H1 (cell line): Measurements from ENCODE around the gene ITGB2. TPM values are rescaled to one million over a fixed set of nuclear protein-coding genes. Genes with fewer than 3 reads are reported as not detected.

Experiments
- CTCF ChIA-PET: fragments of 300-600 bp; sonication (Branson Sonifier 250); formaldehyde crosslinking; loops from one replicate; lab custom pipeline; 2021; ENCODE audit not compliant: partially characterized antibody; lab: Charles Lee
- POLR2A ChIA-PET: fragments of 300-600 bp; sonication (Branson Sonifier 250); formaldehyde crosslinking; loops from one replicate; lab custom pipeline; 2021; ENCODE audit warnings: inconsistent platforms; ENCODE audit not compliant: partially characterized antibody; lab: Charles Lee
- DNase-seq, 2 experiments: peaks; one replicate each; pipeline versions ENCODE4 v3.0.0 to v3.0.0-alpha.2; 2010 to 2022; ENCODE audit warnings: low spot score in 2 of 2, low read depth in 1 of 2, mixed read lengths in 1 of 2
- FAIRE-seq: peaks from 2 replicates; lab custom pipeline; 2011; peaks lifted over from hg19 to GRCh38; lab: Jason Lieb, UNC
- H2AFZ ChIP-seq: 2 replicates; pipeline ENCODE4 v1.8.1; 2012; ENCODE audit warnings: low read length, inconsistent platforms
- H2AK5ac ChIP-seq: 2 replicates; pipeline ENCODE4 v1.6.1; 2013; ENCODE audit warnings: low read depth, low read length
- H2BK120ac ChIP-seq: replicated peaks from 2 replicates; pipeline ENCODE3; 2013; ENCODE audit warnings: low read depth, low read length, inconsistent platforms
- H2BK12ac ChIP-seq: 2 replicates; pipeline ENCODE4 v1.6.1; 2013; ENCODE audit warnings: low read depth, low read length
- H2BK15ac ChIP-seq: 2 replicates; pipeline ENCODE4 v1.6.1; 2013; ENCODE audit warnings: low read length
- H2BK20ac ChIP-seq: 2 replicates; pipeline ENCODE4 v1.6.1; 2013; ENCODE audit warnings: low read length
- H2BK5ac ChIP-seq: 2 replicates; pipeline ENCODE4 v1.6.1; 2013; ENCODE audit warnings: low read depth, low read length
- H3K14ac ChIP-seq: 2 replicates; pipeline ENCODE4 v1.6.1; 2013; ENCODE audit warnings: inconsistent platforms; ENCODE audit not compliant: insufficient read length
- H3K18ac ChIP-seq: 2 replicates; pipeline ENCODE4 v1.6.1; 2013; ENCODE audit warnings: low read length; ENCODE audit errors: extremely low read depth
- H3K23ac ChIP-seq: 2 replicates; pipeline ENCODE4 v1.6.1; 2013; ENCODE audit warnings: inconsistent platforms; ENCODE audit not compliant: insufficient read length
- H3K23me2 ChIP-seq: 2 replicates; pipeline ENCODE4 v1.6.1; 2013; ENCODE audit warnings: low read depth, low read length
- H3K27ac ChIP-seq: 2 replicates; pipeline ENCODE4 v1.6.1; 2011; ENCODE audit warnings: low read depth, low read length, inconsistent platforms
- H3K27me3 ChIP-seq, 4 experiments: replicated peaks in 1 of 4; 1 replicate in 1 of 4; 2 replicates in 3 of 4; pipeline versions ENCODE4 v1.6.1 to v1.8.1; 2011 to 2013; ENCODE audit warnings: low read length in 3 of 4, mild to moderate bottlenecking in 3 of 4, inconsistent platforms in 2 of 4, mixed read lengths in 2 of 4, moderate library complexity in 1 of 4; ENCODE audit not compliant: control insufficient read depth in 3 of 4, insufficient read depth in 3 of 4; ENCODE audit errors: extremely low read depth in 1 of 4
- H3K36me3 ChIP-seq, 4 experiments: 2 replicates each; pipeline versions ENCODE4 v1.6.1 to v1.8.1; 2011 to 2013; ENCODE audit warnings: mild to moderate bottlenecking in 4 of 4, low read length in 3 of 4, moderate library complexity in 2 of 4, control low read depth in 1 of 4, inconsistent platforms in 1 of 4; ENCODE audit not compliant: insufficient read depth in 4 of 4, control insufficient read depth in 2 of 4
- H3K4ac ChIP-seq: replicated peaks from 2 replicates; pipeline ENCODE3; 2013; ENCODE audit warnings: low read length, low read depth, mixed read lengths, inconsistent platforms; ENCODE audit not compliant: insufficient read length
- H3K4me1 ChIP-seq, 4 experiments: replicated peaks in 1 of 4; 1 replicate in 1 of 4; 2 replicates in 3 of 4; pipeline versions ENCODE4 v1.6.1 to v1.8.1; 2011 to 2013; ENCODE audit warnings: low read length in 3 of 4, inconsistent platforms in 2 of 4, mixed read lengths in 1 of 4; ENCODE audit not compliant: insufficient read depth in 4 of 4, control insufficient read depth in 3 of 4
- H3K4me2 ChIP-seq, 2 experiments: 2 replicates each; pipeline versions ENCODE4 v1.6.1 to v1.8.1; 2011 to 2013; ENCODE audit warnings: low read depth in 2 of 2, low read length in 2 of 2, control low read depth in 1 of 2, inconsistent platforms in 1 of 2, mild to moderate bottlenecking in 1 of 2; ENCODE audit not compliant: insufficient read depth in 1 of 2
- H3K4me3 ChIP-seq, 4 experiments: fragments of 200-600, 300-600 bp in 1 of 4; sonication (generic), shearing (Covaris generic), sonication (Bioruptor Twin) in 1 of 4; 2 replicates each; pipeline versions ENCODE4 v1.5.1 to v1.8.1; 2011 to 2016; ENCODE audit warnings: low read length in 4 of 4, low read depth in 3 of 4, control low read depth in 2 of 4, inconsistent platforms in 2 of 4, mild to moderate bottlenecking in 2 of 4, mixed read lengths in 1 of 4, moderate library complexity in 1 of 4; ENCODE audit not compliant: insufficient read depth in 2 of 4; ENCODE audit errors: extremely low read depth in 1 of 4
- H3K56ac ChIP-seq: replicated peaks from 2 replicates; pipeline ENCODE3; 2013; ENCODE audit warnings: low read depth, mild to moderate bottlenecking, mixed read lengths, low read length, inconsistent platforms; ENCODE audit not compliant: insufficient read length
- H3K79me1 ChIP-seq: 2 replicates; pipeline ENCODE4 v1.6.1; 2013; ENCODE audit warnings: low read depth, low read length, control low read depth
- H3K79me2 ChIP-seq, 2 experiments: 2 replicates each; pipeline versions ENCODE4 v1.6.1 to v1.8.1; 2012 to 2013; ENCODE audit warnings: low read length in 2 of 2, mild to moderate bottlenecking in 2 of 2, inconsistent platforms in 1 of 2; ENCODE audit not compliant: insufficient read depth in 2 of 2, control insufficient read depth in 1 of 2
- H3K9ac ChIP-seq, 4 experiments: replicated peaks in 1 of 4; 1 replicate in 1 of 4; 2 replicates in 3 of 4; pipeline versions ENCODE4 v1.6.1 to v1.8.1; 2011 to 2013; ENCODE audit warnings: low read depth in 3 of 4, low read length in 3 of 4, control low read depth in 2 of 4, mild to moderate bottlenecking in 2 of 4, moderate library complexity in 2 of 4, inconsistent platforms in 1 of 4; ENCODE audit errors: extremely low read depth in 1 of 4
- H3K9me3 ChIP-seq, 2 experiments: 2 replicates each; pipeline versions ENCODE4 v1.6.1 to v1.8.1; 2012 to 2013; ENCODE audit warnings: mild to moderate bottlenecking in 2 of 2, moderate library complexity in 2 of 2, control low read depth in 1 of 2, inconsistent platforms in 1 of 2, low read depth in 1 of 2, low read length in 1 of 2, mixed read lengths in 1 of 2; ENCODE audit not compliant: insufficient read depth in 2 of 2
- H4K20me1 ChIP-seq, 2 experiments: replicated peaks in 1 of 2; 2 replicates each; pipeline versions ENCODE3 to v1.8.1; 2011 to 2013; ENCODE audit warnings: inconsistent platforms in 2 of 2, low read length in 2 of 2, mild to moderate bottlenecking in 1 of 2; ENCODE audit not compliant: insufficient read depth in 2 of 2, control insufficient read depth in 1 of 2
- H4K5ac ChIP-seq: 2 replicates; pipeline ENCODE4 v1.6.1; 2013; ENCODE audit warnings: low read length, low read depth, mixed read lengths, inconsistent platforms; ENCODE audit not compliant: insufficient read length
- H4K8ac ChIP-seq: 2 replicates; pipeline ENCODE4 v1.8.0; 2013; ENCODE audit warnings: mild to moderate bottlenecking, moderate library complexity, low read length, inconsistent platforms; ENCODE audit not compliant: insufficient read depth; ENCODE audit errors: extremely low read depth
- H4K91ac ChIP-seq: replicated peaks from 2 replicates; pipeline ENCODE3; 2013; ENCODE audit warnings: low read length, mixed read lengths, inconsistent platforms; ENCODE audit not compliant: insufficient read length
- FOSL1 ChIP-seq: IDR thresholded peaks from 2 replicates; pipeline ENCODE4 v1.6.1; 2011; ENCODE audit warnings: mild to moderate bottlenecking, low read depth, low read length, moderate library complexity; ENCODE audit not compliant: insufficient read depth
- TEAD4 ChIP-seq: IDR thresholded peaks from 2 replicates; pipeline ENCODE4 v1.6.1; 2012; ENCODE audit warnings: low read depth, low read length, inconsistent platforms, mixed read lengths
- WGBS, 2 experiments: shearing (Covaris generic) in 1 of 2; methylation state at CpG; one replicate each; pipeline versions ENCODE4 v1.1.6 to v1.1.7; 2013 to 2015; ENCODE audit warnings: low lambda C conversion rate in 2 of 2, mixed read lengths in 2 of 2, inconsistent platforms in 1 of 2, low coverage in 1 of 2, missing lambda C conversion rate in 1 of 2; ENCODE audit not compliant: insufficient replicate concordance in 2 of 2, insufficient coverage in 1 of 2, insufficient read length in 1 of 2; ENCODE audit errors: extremely low coverage in 1 of 2, missing lambda C conversion rate in 1 of 2; 5-methylcytosine and 5-hydroxymethylcytosine counted together
- polyA plus RNA-seq, 7 experiments: library from polyadenylated mRNA; depleted of rRNA in 3 of 7; stranded (reverse) in 5 of 7; unstranded in 2 of 7; fragments of >200 nt in 5 of 7; fragments of 200-250 nt in 2 of 7; gene quantifications; 1 replicate in 5 of 7; 2 replicates in 1 of 7; 4 replicates in 1 of 7; pipeline versions ENCODE4 v1.2.1 to v1.2.3, GENCODE V29; 2011 to 2013; ENCODE audit warnings: missing spikeins in 2 of 7, mixed read lengths in 2 of 7
- total RNA-seq: library from RNA; stranded (reverse); fragmentation: NEBNext Ultra II Directional; extraction: Animal tissue kit (Norgen Biotek cat#: 25700); gene quantifications from 2 replicates; pipeline ENCODE4 v1.2.1, GENCODE V29; 2021
- TF ChIP-seq, protein P1 (sequence below), 3 experiments: IDR thresholded peaks; 1 replicate in 2 of 3; 2 replicates in 1 of 3; pipeline versions ENCODE4 v1.5.1 to v1.6.1; 2011; ENCODE audit warnings: low read length in 3 of 3, mild to moderate bottlenecking in 3 of 3, inconsistent platforms in 2 of 3, low read depth in 1 of 3, moderate library complexity in 1 of 3; ENCODE audit not compliant: insufficient read depth in 1 of 3; ENCODE audit errors: control extremely low read depth in 1 of 3

Gene ITGB2
- total and polyA plus RNA-seq, 2 of the 8 experiments (the other 6 are each of a cell fraction or from before 2014, with no cell fraction given), result 0.24 to 0.63 TPM

DNA sequence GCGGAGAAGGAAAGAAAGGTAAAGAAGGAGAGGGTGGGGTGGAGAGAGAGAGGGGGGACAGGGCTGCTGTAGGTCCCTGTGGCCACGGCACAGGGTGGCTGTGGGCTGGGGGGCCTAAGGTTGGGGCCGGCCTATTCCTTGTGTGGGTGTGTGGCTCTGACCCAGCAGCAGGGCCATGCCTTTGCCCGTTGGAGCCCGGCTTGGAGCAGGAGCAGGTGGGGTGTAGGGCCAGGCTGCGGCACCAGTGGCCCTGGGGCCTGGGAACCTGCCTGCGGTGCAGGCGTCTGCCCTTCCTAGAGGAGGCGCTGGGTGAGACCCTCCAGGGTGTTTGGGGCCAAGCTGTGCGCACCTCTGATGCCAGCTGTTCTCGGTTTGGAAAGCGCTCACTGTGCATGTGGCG, 83.2 kb downstream of the ITGB2 start:
- Histone ChIP-seq H3K4me2 (no peak overlapping the region), H3K79me2 (no peaks in the 10 kb centered on the region), H4K8ac (peak overlapping the region; percentile 57; the same call in 1 of the 2 replicates), H3K4me1 (no peaks in the 10 kb centered on the region; a peak in 2 of 7 replicates), H3K4ac (no peak overlapping the region), H2BK15ac (no peak overlapping the region), H4K20me1 (no peaks in the 10 kb centered on the region), H3K18ac (no peak overlapping the region), H3K56ac (no peak overlapping the region), H3K9me3 (no peaks in the 10 kb centered on the region), H3K4me3 (no peak overlapping the region), H2AK5ac (no peak overlapping the region), H2AFZ (no peak overlapping the region), H2BK20ac (no peak overlapping the region), H3K9ac (no peak overlapping the region), H3K23me2 (no peaks in the 10 kb centered on the region; the same call in 1 of the 2 replicates), H3K79me1 (no peaks in the 10 kb centered on the region), H3K27me3 (no peaks in the 10 kb centered on the region), H4K5ac (no peak overlapping the region), H3K23ac (no peak overlapping the region), H2BK5ac (no peak overlapping the region), H4K91ac (no peak overlapping the region), H3K36me3 (no peaks in the 10 kb centered on the region; a peak in 1 of 8 replicates), H2BK12ac (no peak overlapping the region), H3K14ac (no peak overlapping the region), H3K27ac (no peak overlapping the region), H2BK120ac (no peak overlapping the region)
- FAIRE-seq (no peak), DNase-seq (no peak)
- TF ChIP-seq FOSL1 (no peak), TEAD4 (no peak)
- TF ChIP-seq, protein P1, sequence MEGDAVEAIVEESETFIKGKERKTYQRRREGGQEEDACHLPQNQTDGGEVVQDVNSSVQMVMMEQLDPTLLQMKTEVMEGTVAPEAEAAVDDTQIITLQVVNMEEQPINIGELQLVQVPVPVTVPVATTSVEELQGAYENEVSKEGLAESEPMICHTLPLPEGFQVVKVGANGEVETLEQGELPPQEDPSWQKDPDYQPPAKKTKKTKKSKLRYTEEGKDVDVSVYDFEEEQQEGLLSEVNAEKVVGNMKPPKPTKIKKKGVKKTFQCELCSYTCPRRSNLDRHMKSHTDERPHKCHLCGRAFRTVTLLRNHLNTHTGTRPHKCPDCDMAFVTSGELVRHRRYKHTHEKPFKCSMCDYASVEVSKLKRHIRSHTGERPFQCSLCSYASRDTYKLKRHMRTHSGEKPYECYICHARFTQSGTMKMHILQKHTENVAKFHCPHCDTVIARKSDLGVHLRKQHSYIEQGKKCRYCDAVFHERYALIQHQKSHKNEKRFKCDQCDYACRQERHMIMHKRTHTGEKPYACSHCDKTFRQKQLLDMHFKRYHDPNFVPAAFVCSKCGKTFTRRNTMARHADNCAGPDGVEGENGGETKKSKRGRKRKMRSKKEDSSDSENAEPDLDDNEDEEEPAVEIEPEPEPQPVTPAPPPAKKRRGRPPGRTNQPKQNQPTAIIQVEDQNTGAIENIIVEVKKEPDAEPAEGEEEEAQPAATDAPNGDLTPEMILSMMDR (IDR thresholded peaks at IDR 0.05; ENCODE audit: control extremely low read depth in 1 of 3, insufficient read depth in 1 of 3, low read depth in 1 of 3, low read length in 3 of 3), result peak in 1 of 3 experiments; percentile 6; a peak in 1 of 4 replicates
- ChIA-PET CTCF (interaction anchor here (0.6 to 1.7 kb wide), 3 partner anchors 10 to 113 kb away, joined by 3 read pairs; no protein-coding TSS in a partner anchor), POLR2A (interaction anchor here (2.0 kb wide), 1 partner anchor 10 kb away, joined by 5 read pairs; no protein-coding TSS in a partner anchor)
- 90% methylated on average over 8 of the region's 13 CpGs; no CpG with 5 or more reads in 1 of the 2 experiments for WGBS, 2 experiments
